A673 (cell line): ENCODE results near the gene DNAJC22. TPM values are rescaled to one million over a fixed set of nuclear protein-coding genes. Genes with fewer than 3 reads are reported as not detected.

Source experiments
- BruUV-seq: library from RNA; stranded (reverse); fragments of 400-500 nt; replicated peaks from 2 replicates; lab custom pipeline; 2021; lab: Mats Ljungman, UMichigan
- CTCF ChIA-PET: fragments of 300-600 bp; sonication (Branson Sonifier 250); formaldehyde crosslinking; loops from one replicate; lab custom pipeline; 2022; ENCODE audit warnings: antibody characterized with exemption; lab: Charles Lee
- POLR2A ChIA-PET: fragments of 300-600 bp; sonication (Branson Sonifier 250); formaldehyde crosslinking; loops from one replicate; lab custom pipeline; 2022; ENCODE audit warnings: antibody characterized with exemption; ENCODE audit not compliant: low non-redundant PET; lab: Charles Lee
- DNase-seq: peaks from one replicate; pipeline ENCODE4 v3.0.0-alpha.2; 2015; ENCODE audit warnings: low spot score
- H3K27ac ChIP-seq: fragments of 200-600 bp; sonication (generic); 2 replicates; pipeline ENCODE4 v1.5.1; 2016; ENCODE audit warnings: mixed run types, low read depth, mild to moderate bottlenecking, mixed read lengths, antibody characterized with exemption, low read length; ENCODE audit not compliant: poor library complexity, severe bottlenecking
- H3K27me3 ChIP-seq: fragments of 200-600 bp; sonication (generic); replicated peaks from 2 replicates; pipeline ENCODE4 v1.6.1; 2017; ENCODE audit warnings: mixed run types, low read depth, mild to moderate bottlenecking, mixed read lengths, antibody characterized with exemption, low read length; ENCODE audit not compliant: insufficient read depth, poor library complexity
- H3K36me3 ChIP-seq: fragments of 200-600 bp; sonication (generic); 2 replicates; pipeline ENCODE4 v1.6.1; 2016; ENCODE audit warnings: mixed run types, mild to moderate bottlenecking, mixed read lengths, antibody characterized with exemption, low read length; ENCODE audit not compliant: insufficient read depth, poor library complexity, severe bottlenecking
- H3K4me1 ChIP-seq: fragments of 200-600 bp; sonication (generic); 2 replicates; pipeline ENCODE4 v1.6.1; 2017; ENCODE audit warnings: mixed run types, mild to moderate bottlenecking, mixed read lengths, antibody characterized with exemption, low read length; ENCODE audit not compliant: insufficient read depth, poor library complexity, severe bottlenecking
- H3K4me3 ChIP-seq: fragments of 200-600 bp; sonication (generic); 2 replicates; pipeline ENCODE4 v1.5.1; 2016; ENCODE audit warnings: low read depth, mixed run types, mild to moderate bottlenecking, mixed read lengths, low read length; ENCODE audit not compliant: poor library complexity, severe bottlenecking
- H3K9me3 ChIP-seq: fragments of 200-600 bp; sonication (generic); 2 replicates; pipeline ENCODE4 v1.6.1; 2016; ENCODE audit warnings: mixed run types, low read depth, mild to moderate bottlenecking, mixed read lengths, antibody characterized with exemption, low read length; ENCODE audit not compliant: poor library complexity, severe bottlenecking
- EZH2 ChIP-seq: fragments of 200-600 bp; sonication (generic); IDR thresholded peaks from 2 replicates; pipeline ENCODE4 v1.6.1; 2017; ENCODE audit warnings: borderline replicate concordance, low read depth, mild to moderate bottlenecking, mixed read lengths, antibody characterized with exemption, low read length; ENCODE audit not compliant: poor library complexity, severe bottlenecking
- intact Hi-C: fragments of 100-400 bp; cut with micrococcal nuclease; formaldehyde crosslinking; loops from one replicate; pipeline ENCODE4 v1.10.0; 2022; ENCODE audit not compliant: unreplicated experiment
- total RNA-seq: library from RNA; stranded (reverse); gene quantifications from 2 replicates; pipeline ENCODE4 v1.2.3, GENCODE V29; 2021
- TF ChIP-seq, protein P1 (sequence below): fragments of 300-800, 200-600 bp; sonication (generic); conservative IDR thresholded peaks from 2 replicates; pipeline ENCODE4 v1.5.1; 2017; ENCODE audit warnings: low read depth, mild to moderate bottlenecking, antibody characterized with exemption, low read length, moderate library complexity, mixed read lengths

Gene DNAJC22
- total RNA-seq, 1 experiment from 2014 or later = 1.9 TPM

DNA sequence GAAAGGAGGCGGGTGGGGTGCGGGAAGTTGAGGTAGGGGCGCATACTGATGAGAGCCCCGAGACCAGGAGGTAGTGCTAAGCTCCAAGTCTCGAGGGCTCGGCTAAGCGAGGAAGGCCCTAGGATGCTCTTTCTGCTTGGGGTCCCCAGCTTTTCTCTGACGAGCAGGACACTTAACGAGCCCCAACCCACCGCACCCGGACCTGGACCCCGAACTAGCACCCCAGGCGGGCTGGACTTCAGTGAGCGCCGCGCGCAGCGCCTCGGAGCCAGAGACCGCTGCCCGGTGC, 5.0 kb upstream of the DNAJC22 start:
- Histone ChIP-seq H3K27me3 (peaks cover 13% of the 10 kb centered on the region), H3K4me1 (peaks cover 33% of the 10 kb centered on the region), H3K27ac (no peak overlapping the region), H3K4me3 (no peak overlapping the region), H3K36me3 (no peaks in the 10 kb centered on the region), H3K9me3 (no peaks in the 10 kb centered on the region)
- CTCF ChIA-PET = interaction anchor here (0.8 to 1.8 kb wide), 5 partner anchors 10 to 53 kb away, joined by 3 to 15 read pairs (median 5); partner anchors contain the start of gene TROAP
- POLR2A ChIA-PET = no interaction called here
- no peak for DNase-seq
- BruUV-seq = no TSS peak
- TF ChIP-seq, protein P1, sequence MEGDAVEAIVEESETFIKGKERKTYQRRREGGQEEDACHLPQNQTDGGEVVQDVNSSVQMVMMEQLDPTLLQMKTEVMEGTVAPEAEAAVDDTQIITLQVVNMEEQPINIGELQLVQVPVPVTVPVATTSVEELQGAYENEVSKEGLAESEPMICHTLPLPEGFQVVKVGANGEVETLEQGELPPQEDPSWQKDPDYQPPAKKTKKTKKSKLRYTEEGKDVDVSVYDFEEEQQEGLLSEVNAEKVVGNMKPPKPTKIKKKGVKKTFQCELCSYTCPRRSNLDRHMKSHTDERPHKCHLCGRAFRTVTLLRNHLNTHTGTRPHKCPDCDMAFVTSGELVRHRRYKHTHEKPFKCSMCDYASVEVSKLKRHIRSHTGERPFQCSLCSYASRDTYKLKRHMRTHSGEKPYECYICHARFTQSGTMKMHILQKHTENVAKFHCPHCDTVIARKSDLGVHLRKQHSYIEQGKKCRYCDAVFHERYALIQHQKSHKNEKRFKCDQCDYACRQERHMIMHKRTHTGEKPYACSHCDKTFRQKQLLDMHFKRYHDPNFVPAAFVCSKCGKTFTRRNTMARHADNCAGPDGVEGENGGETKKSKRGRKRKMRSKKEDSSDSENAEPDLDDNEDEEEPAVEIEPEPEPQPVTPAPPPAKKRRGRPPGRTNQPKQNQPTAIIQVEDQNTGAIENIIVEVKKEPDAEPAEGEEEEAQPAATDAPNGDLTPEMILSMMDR = no peak
- TF ChIP-seq EZH2 = no peak
- intact Hi-C loops = no loop called here

DNA sequence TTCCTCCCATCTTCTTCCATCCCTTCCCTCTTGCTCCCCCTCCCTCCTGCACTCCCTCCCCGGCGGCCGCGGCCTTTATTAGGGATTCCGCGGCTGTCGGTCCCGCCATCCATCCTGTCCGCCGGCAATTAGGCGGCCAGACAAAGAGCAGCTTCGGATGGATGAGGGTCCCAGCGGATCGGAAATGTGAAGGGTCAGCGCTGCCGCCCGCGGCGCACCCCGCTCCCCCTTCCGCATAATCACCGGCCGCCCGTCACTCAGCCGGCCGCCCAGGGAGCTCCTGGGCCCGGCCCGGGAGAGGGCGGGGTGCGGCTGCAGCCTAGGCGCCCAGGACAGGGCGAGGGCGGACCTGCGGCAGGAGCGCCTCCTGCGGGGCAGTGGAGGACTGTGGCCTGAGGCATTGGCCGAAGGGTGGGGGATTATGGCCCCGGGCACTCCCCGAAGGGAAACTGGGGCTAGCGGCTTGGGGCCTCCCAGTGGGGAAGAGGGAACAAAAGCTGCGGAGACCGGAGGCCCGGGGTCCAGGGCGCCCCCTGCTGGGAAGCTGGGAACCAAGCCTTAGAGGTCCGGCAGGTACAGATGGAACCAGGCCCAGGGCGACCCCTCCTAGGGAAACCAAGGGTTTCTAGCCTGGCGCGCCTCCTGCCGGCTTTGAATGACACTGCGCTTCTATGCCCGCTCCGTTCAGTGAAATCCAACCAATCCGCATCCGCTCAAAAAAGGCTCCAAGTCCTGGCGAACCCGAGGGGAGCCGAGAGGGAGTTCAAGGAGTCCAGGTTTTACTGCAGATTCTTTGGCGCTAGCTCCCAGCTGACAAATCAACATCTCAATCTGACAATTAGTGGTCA, 4.4 kb upstream of the DNAJC22 start:
- TF ChIP-seq EZH2 = no peak
- TF ChIP-seq, protein P1 = peak; percentile 95
- POLR2A ChIA-PET = no interaction called here
- peak; percentile 94 for DNase-seq
- intact Hi-C loops = no loop called here
- Histone ChIP-seq H3K27me3 (peaks cover 14% of the 10 kb centered on the region), H3K27ac (no peak overlapping the region), H3K9me3 (no peaks in the 10 kb centered on the region), H3K4me1 (peaks cover 38% of the 10 kb centered on the region), H3K36me3 (no peaks in the 10 kb centered on the region), H3K4me3 (peak overlapping the region; percentile 44)
- no TSS peak for BruUV-seq
- CTCF ChIA-PET = interaction anchor here (0.8 to 1.8 kb wide), 3 partner anchors 16 to 53 kb away, joined by 3 to 15 read pairs (median 5); partner anchors contain the start of gene TROAP

DNA sequence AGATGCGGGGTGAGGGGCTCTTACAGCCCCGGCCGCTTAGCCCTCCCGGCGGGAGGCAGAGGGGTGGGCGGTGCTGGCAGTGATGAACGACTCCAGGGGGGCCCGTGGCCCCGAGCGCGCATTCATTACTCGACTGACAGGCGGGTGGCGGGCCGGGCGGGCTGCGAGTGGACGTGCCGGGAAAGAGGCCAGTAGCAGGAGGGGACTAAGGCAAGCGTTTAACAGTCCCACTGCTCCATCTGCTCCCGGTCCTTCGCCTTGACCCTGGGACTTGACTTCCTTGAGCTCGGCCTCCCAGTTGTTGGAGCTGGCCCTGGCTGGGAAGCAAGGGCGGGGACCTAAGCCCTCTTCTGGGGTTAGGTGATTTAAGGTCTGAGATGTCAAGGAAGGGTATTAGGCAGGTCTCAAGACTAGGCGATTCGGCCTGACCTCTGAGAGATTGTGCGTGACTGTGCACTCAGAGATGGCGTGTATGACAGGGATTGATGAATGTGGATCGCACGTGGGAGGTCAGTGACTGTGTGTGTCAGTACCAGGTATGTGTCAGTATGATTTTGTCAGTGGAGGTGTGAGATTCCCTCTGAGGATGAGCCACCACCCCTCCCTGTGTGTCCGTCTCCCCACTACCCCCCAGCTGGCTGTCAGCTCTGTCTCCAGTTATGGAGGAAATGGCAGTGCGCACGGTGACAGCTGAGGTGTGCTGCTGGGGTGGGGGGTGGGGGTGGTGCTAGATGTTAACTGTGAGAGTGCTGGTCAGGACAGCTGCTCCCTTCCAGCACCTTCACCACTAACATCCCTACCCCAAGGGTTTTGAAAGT, 3.6 kb upstream of the DNAJC22 start:
- intact Hi-C loops = no loop called here
- H3K4me1 ChIP-seq = peaks cover 40% of the 10 kb centered on the region
- DNase-seq = no peak
- no TSS peak for BruUV-seq
- H3K27me3 ChIP-seq = peaks cover 14% of the 10 kb centered on the region
- H3K4me3 ChIP-seq = peak overlapping the region; percentile 44
- POLR2A ChIA-PET = no interaction called here
- TF ChIP-seq EZH2 = no peak
- TF ChIP-seq, protein P1 = no peak
- no peaks in the 10 kb centered on the region for H3K9me3 ChIP-seq
- no peaks in the 10 kb centered on the region for H3K36me3 ChIP-seq
- no peak overlapping the region for H3K27ac ChIP-seq
- CTCF ChIA-PET = interaction anchor here (1.2 to 1.8 kb wide), 2 partner anchors 17 to 54 kb away, joined by 3 to 15 read pairs; no protein-coding TSS in a partner anchor
